GM21526 (cell line): Measurements from ENCODE around the gene RAB3A.
"Not testable (repeated sequence)": the region's sequence is repeated elsewhere in the genome, so short reads cannot be mapped to it uniquely, and the experiment has no call there.

Source experiments
- ATAC-seq: cut with Tn5 transposase; IDR thresholded peaks from one replicate; pipeline ENCODE4 v1.9.1; 2021; ENCODE audit warnings: moderate library complexity; ENCODE audit not compliant: unreplicated experiment, low FRiP score

The RAB3A gene

GRCh38 chr19:18224525-18225354 lies 20.9 kb upstream of the RAB3A start:
- ATAC-seq = peak; percentile 79

DNA sequence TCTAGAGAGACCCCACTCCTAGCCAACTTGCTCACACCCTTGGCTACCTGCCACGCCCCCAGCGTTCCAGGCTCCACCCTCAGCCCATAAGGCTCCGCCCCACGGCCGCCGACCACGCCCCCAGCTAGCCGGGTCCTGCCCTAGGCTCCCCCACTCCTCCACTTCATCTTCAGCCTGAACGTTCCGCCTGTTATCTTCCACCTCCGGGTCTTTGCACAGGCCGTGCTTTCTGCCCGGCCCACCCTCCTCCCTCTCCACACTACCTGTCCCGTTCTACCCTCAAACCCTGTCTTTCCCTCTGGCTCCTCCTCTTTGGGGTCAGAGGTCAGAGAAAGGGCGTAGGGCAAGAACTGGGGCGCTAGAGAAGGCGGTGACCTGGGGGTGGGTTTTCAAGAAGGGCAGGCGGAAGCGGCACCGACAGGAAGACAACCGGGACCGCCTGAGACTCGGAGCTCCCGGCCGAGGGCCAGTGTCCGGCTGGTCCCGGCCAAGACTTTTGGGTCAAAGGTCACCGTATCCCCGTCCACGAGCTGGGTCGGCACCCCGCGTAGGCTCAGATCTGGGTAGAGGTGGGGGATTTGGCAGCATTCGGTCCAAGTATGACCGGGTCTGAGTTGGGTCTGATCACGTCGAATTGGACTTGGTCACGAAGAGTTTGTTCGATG lies 20.1 kb upstream of the RAB3A start:
- ATAC-seq = no peak

GRCh38 chr19:18221815-18222725 lies 18.2 kb upstream of the RAB3A start:
- ATAC-seq = no peak

DNA sequence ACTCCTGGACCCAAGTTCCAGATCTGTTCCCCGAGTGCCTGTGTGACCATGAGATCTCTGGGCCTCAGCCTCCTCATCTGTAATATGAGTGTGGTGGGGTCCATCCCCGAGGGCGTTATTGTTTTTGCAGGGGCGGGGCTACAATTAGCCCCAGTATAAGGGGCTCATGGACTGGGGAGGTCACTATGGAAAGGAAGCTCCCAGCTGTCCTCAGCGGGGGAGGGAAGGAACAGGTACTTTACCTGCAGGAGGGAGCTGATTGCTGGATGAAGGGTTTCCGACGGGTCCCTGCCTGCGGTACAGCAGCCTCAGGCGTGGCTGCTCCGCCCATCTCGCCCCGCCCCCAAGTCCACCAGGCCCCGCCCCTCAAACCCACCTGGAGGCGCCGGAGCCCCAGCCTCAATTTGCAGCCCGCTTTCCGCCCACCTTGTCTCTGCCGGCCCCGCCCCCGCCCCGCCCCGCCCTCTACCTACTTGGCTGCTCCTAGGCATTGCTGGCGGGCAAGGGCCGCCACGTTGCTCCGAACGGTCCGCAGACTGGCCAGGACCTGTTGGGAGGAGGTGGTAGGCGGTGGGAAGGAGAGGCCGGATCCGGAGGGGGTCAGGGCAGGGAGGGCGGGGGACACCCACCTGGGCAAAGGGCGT lies 16.9 kb upstream of the RAB3A start:
- no peak for ATAC-seq

- ATAC-seq = no peak
These were observed 16.2 kb upstream of the RAB3A start for GRCh38 chr19:18219911-18220631.

DNA sequence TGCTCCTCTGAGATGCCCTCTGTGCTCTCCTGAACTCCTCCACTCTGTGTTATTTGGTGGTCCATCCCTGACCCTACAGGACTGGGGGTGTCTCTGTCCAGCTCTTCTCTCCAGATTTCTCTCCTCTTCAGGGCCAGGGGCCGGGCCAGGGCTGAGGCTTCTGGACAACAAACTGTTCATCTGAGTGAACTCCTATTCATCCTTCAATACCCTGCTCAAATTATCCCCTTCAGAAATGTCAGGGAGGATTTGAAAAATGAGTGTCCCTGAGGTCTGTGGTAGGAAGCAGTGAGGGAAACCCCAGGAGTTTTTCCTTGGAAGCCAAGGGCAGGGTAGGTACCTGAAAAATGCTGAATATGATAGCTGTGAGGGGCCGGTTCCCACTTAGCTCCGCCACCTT lies 14.8 kb upstream of the RAB3A start:
- no peak for ATAC-seq

GRCh38 chr19:18218159-18218558 lies 14.3 kb upstream of the RAB3A start:
- ATAC-seq = no peak

DNA sequence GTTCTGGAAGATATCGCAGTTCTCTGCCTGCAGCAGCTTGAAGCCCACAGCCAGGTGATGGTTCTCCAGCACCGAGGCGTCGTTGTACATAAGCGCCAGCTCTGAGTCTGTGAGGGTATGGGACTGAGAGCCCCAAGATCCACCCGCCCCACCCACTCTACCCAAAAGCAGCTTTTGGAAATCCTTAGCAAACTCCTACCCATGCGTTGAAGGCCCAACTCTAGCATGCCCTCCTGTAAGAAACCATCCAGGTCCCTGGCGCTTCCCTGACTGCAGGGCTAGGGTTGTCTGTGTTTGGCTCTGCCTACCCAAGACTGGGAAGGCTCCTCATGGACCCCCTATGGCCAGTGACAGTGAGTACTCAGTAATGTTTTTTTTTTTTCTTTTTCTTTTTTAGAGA lies 12.9 kb upstream of the RAB3A start:
- ATAC-seq = no peak

- no peak for ATAC-seq
These were observed 11.1 kb upstream of the RAB3A start for GRCh38 chr19:18214779-18215433.

GRCh38 chr19:18211683-18212082 lies 7.8 kb upstream of the RAB3A start:
- no peak for ATAC-seq

DNA sequence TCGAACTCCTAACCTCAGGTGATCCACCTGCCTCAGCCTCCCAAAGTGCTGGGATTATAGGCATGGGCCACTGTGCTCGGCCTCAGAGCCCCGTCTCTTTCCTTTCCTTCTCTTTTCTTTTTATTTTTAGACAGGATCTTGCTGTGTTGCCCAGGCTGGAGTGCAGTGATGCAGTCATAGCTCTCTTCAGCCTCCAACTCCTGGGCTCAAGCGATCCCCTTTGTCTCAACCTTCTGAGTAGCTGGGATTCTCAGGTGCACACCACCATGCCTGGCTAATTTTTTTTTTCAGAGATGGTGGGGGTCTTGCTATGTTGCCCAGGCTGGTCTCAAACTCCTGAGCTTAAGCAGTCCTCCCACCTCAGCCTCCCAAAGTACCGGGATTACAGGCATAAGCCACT lies 6.1 kb upstream of the RAB3A start:
- ATAC-seq = not testable (repeated sequence)

DNA sequence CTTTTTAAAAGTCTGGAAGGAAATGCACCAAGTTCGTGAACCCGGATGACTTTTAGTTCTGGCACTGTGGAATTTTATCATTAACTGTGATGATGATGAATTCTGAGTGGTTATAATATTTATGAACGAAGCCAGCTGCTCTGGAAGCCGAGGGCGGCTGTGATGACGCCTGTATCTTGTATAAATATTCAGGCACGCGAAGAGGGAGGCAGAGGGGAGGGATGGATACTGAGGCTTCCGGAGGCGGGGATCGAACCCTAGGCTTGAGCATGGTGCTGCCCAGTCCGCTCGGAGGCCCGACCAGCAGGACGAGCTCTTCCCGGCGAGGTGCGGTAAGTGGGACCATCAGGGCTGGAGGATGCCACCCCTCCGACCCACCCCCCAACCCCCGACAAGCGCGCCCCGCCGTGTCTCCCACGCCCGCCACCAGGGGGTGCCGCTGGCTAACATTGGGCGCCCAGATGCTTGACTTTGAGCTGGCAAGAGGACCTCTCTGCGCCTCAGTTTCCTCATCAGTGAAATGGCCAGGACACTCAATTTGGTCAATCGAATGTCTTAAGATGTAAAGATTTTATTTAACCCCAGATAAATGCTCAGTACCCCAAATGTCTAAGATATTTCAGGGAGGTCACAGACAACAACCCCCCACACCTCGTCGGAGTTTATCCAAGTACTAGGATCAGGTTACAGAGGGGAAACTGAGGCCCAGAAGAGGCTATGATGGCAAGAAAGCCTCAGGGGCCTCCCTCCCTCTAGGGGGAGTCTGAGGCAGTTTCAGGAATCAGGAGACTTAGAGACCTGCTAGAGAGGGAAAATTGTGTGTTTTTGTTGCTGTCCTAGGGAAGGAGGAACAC lies 4.5 kb upstream of the RAB3A start:
- ATAC-seq = no peak

GRCh38 chr19:18206018-18206417 lies 2.2 kb upstream of the RAB3A start:
- no peak for ATAC-seq

DNA sequence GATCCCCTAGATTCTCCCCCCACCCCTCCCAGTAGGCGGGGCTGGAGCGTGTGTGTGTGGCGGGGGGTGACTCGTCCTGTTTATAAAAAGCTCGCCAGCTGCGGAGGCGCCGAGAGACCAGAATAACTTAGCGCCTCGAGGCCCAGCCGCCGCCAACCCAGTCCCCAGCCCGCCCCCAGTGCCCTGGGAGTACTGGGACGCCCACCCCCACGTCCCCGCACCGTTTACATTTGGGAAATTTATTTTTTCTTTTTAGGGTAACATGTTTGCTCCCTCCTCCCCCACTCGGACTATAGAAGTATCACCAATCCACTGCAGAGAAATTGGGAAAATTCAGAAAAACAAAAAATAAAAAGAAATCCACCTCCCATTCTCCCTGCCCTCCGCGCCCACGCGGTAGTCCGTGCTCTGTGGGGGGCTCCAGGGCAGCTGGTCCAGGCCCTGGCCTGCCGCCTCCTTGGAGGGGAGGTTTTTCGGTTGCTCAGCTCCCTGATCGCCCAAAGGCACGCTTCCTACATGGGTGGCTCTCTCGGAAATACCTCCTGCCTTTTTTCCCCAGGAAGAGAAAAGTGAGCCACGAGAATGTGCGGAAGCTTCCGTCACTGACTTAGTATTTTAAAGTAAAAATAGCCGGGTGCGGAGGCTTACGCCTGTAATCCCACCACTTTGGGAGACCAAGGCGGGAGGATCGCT lies 1.5 kb upstream of the RAB3A start:
- no peak for ATAC-seq

DNA sequence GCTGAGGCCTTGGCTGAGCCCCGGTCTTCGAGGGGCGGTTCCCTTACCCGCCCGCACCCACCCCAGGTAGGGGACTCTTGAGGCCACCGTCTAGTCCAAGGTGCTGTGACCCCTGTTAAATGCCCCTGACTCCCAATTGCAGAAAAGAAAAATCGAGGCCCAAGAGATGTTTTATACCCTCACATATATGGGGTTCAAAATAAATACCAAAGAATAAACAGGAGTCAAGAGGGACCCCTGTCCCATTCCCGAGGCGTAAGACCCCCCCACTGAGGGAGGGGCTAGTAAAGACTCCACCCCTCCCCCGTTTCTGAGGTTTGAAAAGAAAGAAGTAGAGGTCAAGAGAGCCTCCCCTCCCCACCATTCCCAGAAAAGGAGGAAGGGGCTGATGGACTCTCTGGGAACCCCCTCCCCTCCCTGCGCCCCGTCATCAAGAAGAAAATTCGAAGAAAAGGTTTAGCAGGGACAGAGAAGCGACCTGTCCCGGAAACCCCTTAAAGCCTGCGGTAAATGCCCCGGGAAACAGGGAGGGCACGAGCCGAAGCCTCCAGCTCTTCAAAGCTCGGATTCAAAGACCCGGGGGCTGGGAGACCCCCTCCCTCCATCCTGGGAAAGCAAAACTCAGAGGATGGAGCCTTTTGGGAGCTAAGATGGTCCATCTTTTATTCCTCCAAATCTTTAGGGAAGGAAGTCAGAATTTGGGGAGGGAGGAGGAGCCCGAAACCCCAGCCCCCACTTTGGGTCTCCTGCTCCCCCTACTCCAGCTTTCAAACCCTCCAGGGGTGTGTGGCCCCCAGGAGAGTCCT lies 755 bp upstream of the RAB3A start:
- peak; percentile 20 for ATAC-seq

- ATAC-seq = no peak
These were observed 407 bp downstream of the RAB3A start for GRCh38 chr19:18203408-18203862.

- ATAC-seq = no peak
These were observed 949 bp downstream of the RAB3A start for GRCh38 chr19:18202778-18203407.
